Ovary (tissue), 9 donors: ENCODE measurements around the gene GDF15. TPM values are rescaled to one million over a fixed set of nuclear protein-coding genes. Genes with fewer than 3 reads are reported as not detected.

ENCODE experiments used
- DNase-seq, 5 donors: peaks; one replicate each; pipeline ENCODE4 v3.0.0-alpha.2; 2019 to 2020
- H3K27ac ChIP-seq, 2 donors: fragments of 200-600 bp; one replicate each; pipeline versions ENCODE4 v1.5.1 to v1.8.0; 2019 to 2022
- H3K27me3 ChIP-seq: fragments of 200-600 bp; one replicate; pipeline ENCODE4 v1.8.0; 2022
- H3K36me3 ChIP-seq: fragments of 200-600 bp; sonication (generic); one replicate; pipeline ENCODE4 v1.5.1; 2019
- H3K4me1 ChIP-seq: one replicate; pipeline ENCODE4 v1.8.1; 2013; ENCODE audit warnings: mild to moderate bottlenecking, moderate library complexity; ENCODE audit not compliant: insufficient read depth
- H3K4me3 ChIP-seq: fragments of 200-600 bp; sonication (generic); one replicate; pipeline ENCODE4 v1.5.1; 2017
- H3K9me3 ChIP-seq, 2 donors: fragments of 200-600 bp in 1 of 2; sonication (generic) in 1 of 2; one replicate each; pipeline versions ENCODE4 v1.5.1 to v1.8.1; 2013 to 2019; ENCODE audit warnings: mild to moderate bottlenecking in 1 of 2, moderate library complexity in 1 of 2
- CTCF ChIP-seq, 3 donors: fragments of 450-650 bp in 2 of 3; fragments of 200-600 bp in 1 of 3; IDR thresholded peaks; one replicate each; pipeline versions ENCODE4 v1.5.1 to v1.8.0; 2016 to 2022; ENCODE audit warnings: antibody characterized with exemption in 3 of 3, mild to moderate bottlenecking in 1 of 3
- EP300 ChIP-seq: sonication (generic); formaldehyde crosslinking; IDR thresholded peaks from one replicate; pipeline ENCODE4 v1.6.1; 2017; ENCODE audit warnings: antibody characterized with exemption
- POLR2A ChIP-seq: fragments of 450-650 bp; IDR thresholded peaks from one replicate; pipeline ENCODE4 v1.6.1; 2017; ENCODE audit warnings: antibody characterized with exemption, mild to moderate bottlenecking, moderate library complexity
- WGBS, 3 donors: extraction: QIAGEN DNeasy Blood & Tissue Kit in 1 of 3; methylation state at CpG; one replicate each; pipeline versions ENCODE4 v1.1.5 to v1.1.7; 2013 to 2017; 5-methylcytosine and 5-hydroxymethylcytosine counted together
- intact Hi-C, 4 donors: fragments of 100-400 bp; cut with DNase I; formaldehyde crosslinking; loops; one replicate each; pipeline versions ENCODE4 v1.11.0 to v1.15.1; 2022 to 2023
- polyA plus RNA-seq, 2 donors: library from polyadenylated mRNA; stranded (reverse); fragments of 200-250 nt in 1 of 2; fragments of 350-450 nt in 1 of 2; fragmentation: Illumina TruSeq in 1 of 2; extraction: RNeasy Lipid Tissue Mini Kit (QIAGEN cat#74804) in 1 of 2; gene quantifications; one replicate each; pipeline ENCODE4 v1.2.3, GENCODE V29; 2013 to 2014
- total RNA-seq, 7 donors: library from RNA; depleted of rRNA in 2 of 7; stranded (reverse); fragments of >200 nt in 2 of 7; fragmentation: NEBNext Ultra II Directional in 3 of 7; extraction: Animal tissue kit (Norgen Biotek cat#: 25700) in 3 of 7; gene quantifications; one replicate each; pipeline versions ENCODE4 v1.1.0 to v1.2.4, GENCODE V29; 2016 to 2023
- donor health status: DM: no; HTN: no; CAD: no; lungs with moderate emphysema.
- donor health status: DM: no; HTN: no; CAD: no.
- donor health status: Bipolar disorder and iron deficiency.
- donor health status: DM: yes; HTN: yes; CAD: no.
- donor health status: DM: no; HTN: no; CAD: no.
- donor health status: DM: yes; HTN: yes; CAD: no.

Gene GDF15
- total and polyA plus RNA-seq, 9 donors: 0.67 to 20.9 (median 3.3) TPM

- Histone ChIP-seq H3K27me3 (no peaks in the 10 kb centered on the region), H3K9me3 (no peaks in the 10 kb centered on the region), H3K27ac (peak within 1 kb of the TSS; percentile 80 to 87), H3K36me3 (no peaks in the 10 kb centered on the region), H3K4me1 (peaks cover 6% of the 10 kb centered on the region), H3K4me3 (peak within 1 kb of the TSS; percentile 79)
- intact Hi-C loops: no loop called here
- DNase-seq: peak; percentile 63 to 84 (median 76)
- WGBS, 3 donors: 2 to 4% (median 3%) methylated on average over 51 to 69 of the region's 69 CpGs
- TF ChIP-seq EP300 (no peak), CTCF (IDR thresholded peaks at IDR 0.05) (peak in 1 of 3 donors; percentile 14), POLR2A (peak; percentile 39)
Observed at GRCh38 chr19:18340190-18340989, 45.6 kb upstream of the GDF15 start, which contains the start of gene PGPEP1. TSS of gene PGPEP1 (plus strand) at chr19:18340598. CDS start at chr19:18340682, 84 bp downstream.

GRCh38 chr19:18340990-18341868 is 44.7 kb upstream of the GDF15 start:
- H3K36me3 ChIP-seq: no peaks in the 10 kb centered on the region
- peaks cover 6% of the 10 kb centered on the region for H3K4me1 ChIP-seq
- no peaks in the 10 kb centered on the region for H3K9me3 ChIP-seq
- WGBS, 3 donors: 4 to 10% (median 6%) methylated on average over 15 to 18 of the region's 18 CpGs
- H3K27me3 ChIP-seq: no peaks in the 10 kb centered on the region
- H3K4me3 ChIP-seq: peak overlapping the region; percentile 79
- peak; percentile 63 to 73 (median 65) for DNase-seq
- TF ChIP-seq CTCF (IDR thresholded peaks at IDR 0.05) (no peak), EP300 (no peak), POLR2A (no peak)
- peak overlapping the region; percentile 80 to 87 for H3K27ac ChIP-seq
- intact Hi-C loops: no loop called here

GRCh38 chr19:18342090-18342632 is 43.8 kb upstream of the GDF15 start:
- H3K36me3 ChIP-seq: no peaks in the 10 kb centered on the region
- DNase-seq: no peak
- intact Hi-C loops: no loop called here
- H3K9me3 ChIP-seq: no peaks in the 10 kb centered on the region
- H3K4me3 ChIP-seq: no peak overlapping the region
- H3K4me1 ChIP-seq: peaks cover 6% of the 10 kb centered on the region
- TF ChIP-seq POLR2A: no peak
- TF ChIP-seq CTCF (IDR thresholded peaks at IDR 0.05): no peak
- TF ChIP-seq EP300: no peak
- H3K27me3 ChIP-seq: no peaks in the 10 kb centered on the region
- WGBS, 3 donors: 77 to 79% (median 79%) methylated on average over 8 of the region's 8 CpGs
- H3K27ac ChIP-seq: peak overlapping the region in 1 of 2 donors; percentile 80

- intact Hi-C loops: no loop called here
- H3K27ac ChIP-seq: no peak overlapping the region
- no peak for DNase-seq
- no peaks in the 10 kb centered on the region for H3K27me3 ChIP-seq
- H3K36me3 ChIP-seq: no peaks in the 10 kb centered on the region
- H3K9me3 ChIP-seq: no peaks in the 10 kb centered on the region
- TF ChIP-seq CTCF (IDR thresholded peaks at IDR 0.05) (no peak), POLR2A (no peak), EP300 (no peak)
- WGBS, 3 donors: 62 to 69% (median 66%) methylated on average over 13 of the region's 13 CpGs
- H3K4me3 ChIP-seq: no peak overlapping the region
- H3K4me1 ChIP-seq: peaks cover 6% of the 10 kb centered on the region
Observed at GRCh38 chr19:18344582-18344950, 41.4 kb upstream of the GDF15 start.
